Brain microvascular endothelial cell (primary cell): ENCODE measurements around the gene ADAM12.

Source experiments
- DNase-seq: peaks from one replicate; pipeline ENCODE4 v3.0.0-alpha.2; 2020
- H3K27ac ChIP-seq: fragments of 250-450 bp; sonication (Bioruptor Pico); 2 replicates; pipeline ENCODE4 v1.5.1; 2020; ENCODE audit warnings: mild to moderate bottlenecking, moderate library complexity
- H3K27me3 ChIP-seq: fragments of 250-450 bp; sonication (Bioruptor Pico); replicated peaks from 2 replicates; pipeline ENCODE4 v1.5.1; 2020; ENCODE audit warnings: mild to moderate bottlenecking
- H3K36me3 ChIP-seq: fragments of 250-450 bp; sonication (Bioruptor Pico); replicated peaks from 2 replicates; pipeline ENCODE4 v1.5.1; 2020; ENCODE audit warnings: mild to moderate bottlenecking
- H3K4me3 ChIP-seq: 2 replicates; pipeline ENCODE4 v1.5.1; 2011; ENCODE audit warnings: low read depth, mild to moderate bottlenecking, control low read depth, low read length, moderate library complexity
- CTCF ChIP-seq: IDR thresholded peaks from 2 replicates; pipeline ENCODE4 v1.5.1; 2011; ENCODE audit warnings: low read depth, mild to moderate bottlenecking, moderate library complexity, low read length, control low read depth, inconsistent platforms; ENCODE audit errors: missing control alignments
- in situ Hi-C: cut with HindIII; loops from 2 replicates; pipeline ENCODE4 v1.10.0; 2017; ENCODE audit warnings: low sequenced_read_pairs, low pct_ligation_motif_present

ADAM12 gene

GRCh38 chr10:126409821-126410220, 21.5 kb upstream of the ADAM12 start:
- no peaks in the 10 kb centered on the region for H3K36me3 ChIP-seq
- TF ChIP-seq CTCF = no peak
- DNase-seq = no peak
- H3K4me3 ChIP-seq = no peak overlapping the region
- no peaks in the 10 kb centered on the region for H3K27me3 ChIP-seq
- H3K27ac ChIP-seq = no peak overlapping the region
- in situ Hi-C loops = no loop called here

GRCh38 chr10:126408953-126409641, 20.8 kb upstream of the ADAM12 start:
- no peaks in the 10 kb centered on the region for H3K36me3 ChIP-seq
- no peak overlapping the region for H3K4me3 ChIP-seq
- no peak overlapping the region for H3K27ac ChIP-seq
- in situ Hi-C loops = no loop called here
- no peak for TF ChIP-seq CTCF
- DNase-seq = no peak
- H3K27me3 ChIP-seq = no peaks in the 10 kb centered on the region

- in situ Hi-C loops = no loop called here
- no peak for DNase-seq
- Histone ChIP-seq H3K36me3 (no peaks in the 10 kb centered on the region), H3K27ac (no peak overlapping the region), H3K4me3 (no peak overlapping the region), H3K27me3 (no peaks in the 10 kb centered on the region)
- no peak for TF ChIP-seq CTCF
Observed at GRCh38 chr10:126407831-126408230, 19.6 kb upstream of the ADAM12 start.

GRCh38 chr10:126405239-126405775, 17.0 kb upstream of the ADAM12 start:
- Histone ChIP-seq H3K4me3 (no peak overlapping the region), H3K36me3 (no peaks in the 10 kb centered on the region), H3K27me3 (no peaks in the 10 kb centered on the region), H3K27ac (no peak overlapping the region)
- DNase-seq = no peak
- in situ Hi-C loops = no loop called here
- TF ChIP-seq CTCF = no peak

- H3K27me3 ChIP-seq = no peaks in the 10 kb centered on the region
- H3K4me3 ChIP-seq = no peak overlapping the region
- H3K36me3 ChIP-seq = no peaks in the 10 kb centered on the region
- DNase-seq = no peak
- in situ Hi-C loops = no loop called here
- no peak overlapping the region for H3K27ac ChIP-seq
- TF ChIP-seq CTCF = no peak
Observed at GRCh38 chr10:126402721-126403695, 14.7 kb upstream of the ADAM12 start.
